H1 (cell line): ENCODE data around the gene RIN3. TPM values are rescaled to one million over a fixed set of nuclear protein-coding genes. Genes with fewer than 3 reads are reported as not detected.

Source experiments
- CTCF ChIA-PET: fragments of 300-600 bp; sonication (Branson Sonifier 250); formaldehyde crosslinking; loops from one replicate; lab custom pipeline; 2021; ENCODE audit not compliant: partially characterized antibody; lab: Charles Lee
- POLR2A ChIA-PET: fragments of 300-600 bp; sonication (Branson Sonifier 250); formaldehyde crosslinking; loops from one replicate; lab custom pipeline; 2021; ENCODE audit warnings: inconsistent platforms; ENCODE audit not compliant: partially characterized antibody; lab: Charles Lee
- DNase-seq, 2 experiments: peaks; one replicate each; pipeline versions ENCODE4 v3.0.0 to v3.0.0-alpha.2; 2010 to 2022; ENCODE audit warnings: low spot score in 2 of 2, low read depth in 1 of 2, mixed read lengths in 1 of 2
- FAIRE-seq: peaks from 2 replicates; lab custom pipeline; 2011; peaks lifted over from hg19 to GRCh38; lab: Jason Lieb, UNC
- H2AFZ ChIP-seq: 2 replicates; pipeline ENCODE4 v1.8.1; 2012; ENCODE audit warnings: low read length, inconsistent platforms
- H2AK5ac ChIP-seq: 2 replicates; pipeline ENCODE4 v1.6.1; 2013; ENCODE audit warnings: low read depth, low read length
- H2BK120ac ChIP-seq: replicated peaks from 2 replicates; pipeline ENCODE3; 2013; ENCODE audit warnings: low read depth, low read length, inconsistent platforms
- H2BK12ac ChIP-seq: 2 replicates; pipeline ENCODE4 v1.6.1; 2013; ENCODE audit warnings: low read depth, low read length
- H2BK15ac ChIP-seq: 2 replicates; pipeline ENCODE4 v1.6.1; 2013; ENCODE audit warnings: low read length
- H2BK20ac ChIP-seq: 2 replicates; pipeline ENCODE4 v1.6.1; 2013; ENCODE audit warnings: low read length
- H2BK5ac ChIP-seq: 2 replicates; pipeline ENCODE4 v1.6.1; 2013; ENCODE audit warnings: low read depth, low read length
- H3K14ac ChIP-seq: 2 replicates; pipeline ENCODE4 v1.6.1; 2013; ENCODE audit warnings: inconsistent platforms; ENCODE audit not compliant: insufficient read length
- H3K18ac ChIP-seq: 2 replicates; pipeline ENCODE4 v1.6.1; 2013; ENCODE audit warnings: low read length; ENCODE audit errors: extremely low read depth
- H3K23ac ChIP-seq: 2 replicates; pipeline ENCODE4 v1.6.1; 2013; ENCODE audit warnings: inconsistent platforms; ENCODE audit not compliant: insufficient read length
- H3K23me2 ChIP-seq: 2 replicates; pipeline ENCODE4 v1.6.1; 2013; ENCODE audit warnings: low read depth, low read length
- H3K27ac ChIP-seq: 2 replicates; pipeline ENCODE4 v1.6.1; 2011; ENCODE audit warnings: low read depth, low read length, inconsistent platforms
- H3K27me3 ChIP-seq, 4 experiments: replicated peaks in 1 of 4; 1 replicate in 1 of 4; 2 replicates in 3 of 4; pipeline versions ENCODE4 v1.6.1 to v1.8.1; 2011 to 2013; ENCODE audit warnings: low read length in 3 of 4, mild to moderate bottlenecking in 3 of 4, inconsistent platforms in 2 of 4, mixed read lengths in 2 of 4, moderate library complexity in 1 of 4; ENCODE audit not compliant: control insufficient read depth in 3 of 4, insufficient read depth in 3 of 4; ENCODE audit errors: extremely low read depth in 1 of 4
- H3K36me3 ChIP-seq, 4 experiments: 2 replicates each; pipeline versions ENCODE4 v1.6.1 to v1.8.1; 2011 to 2013; ENCODE audit warnings: mild to moderate bottlenecking in 4 of 4, low read length in 3 of 4, moderate library complexity in 2 of 4, control low read depth in 1 of 4, inconsistent platforms in 1 of 4; ENCODE audit not compliant: insufficient read depth in 4 of 4, control insufficient read depth in 2 of 4
- H3K4ac ChIP-seq: replicated peaks from 2 replicates; pipeline ENCODE3; 2013; ENCODE audit warnings: low read length, low read depth, mixed read lengths, inconsistent platforms; ENCODE audit not compliant: insufficient read length
- H3K4me1 ChIP-seq, 4 experiments: replicated peaks in 1 of 4; 1 replicate in 1 of 4; 2 replicates in 3 of 4; pipeline versions ENCODE4 v1.6.1 to v1.8.1; 2011 to 2013; ENCODE audit warnings: low read length in 3 of 4, inconsistent platforms in 2 of 4, mixed read lengths in 1 of 4; ENCODE audit not compliant: insufficient read depth in 4 of 4, control insufficient read depth in 3 of 4
- H3K4me2 ChIP-seq, 2 experiments: 2 replicates each; pipeline versions ENCODE4 v1.6.1 to v1.8.1; 2011 to 2013; ENCODE audit warnings: low read depth in 2 of 2, low read length in 2 of 2, control low read depth in 1 of 2, inconsistent platforms in 1 of 2, mild to moderate bottlenecking in 1 of 2; ENCODE audit not compliant: insufficient read depth in 1 of 2
- H3K4me3 ChIP-seq, 4 experiments: fragments of 200-600, 300-600 bp in 1 of 4; sonication (generic), shearing (Covaris generic), sonication (Bioruptor Twin) in 1 of 4; 2 replicates each; pipeline versions ENCODE4 v1.5.1 to v1.8.1; 2011 to 2016; ENCODE audit warnings: low read length in 4 of 4, low read depth in 3 of 4, control low read depth in 2 of 4, inconsistent platforms in 2 of 4, mild to moderate bottlenecking in 2 of 4, mixed read lengths in 1 of 4, moderate library complexity in 1 of 4; ENCODE audit not compliant: insufficient read depth in 2 of 4; ENCODE audit errors: extremely low read depth in 1 of 4
- H3K56ac ChIP-seq: replicated peaks from 2 replicates; pipeline ENCODE3; 2013; ENCODE audit warnings: low read depth, mild to moderate bottlenecking, mixed read lengths, low read length, inconsistent platforms; ENCODE audit not compliant: insufficient read length
- H3K79me1 ChIP-seq: 2 replicates; pipeline ENCODE4 v1.6.1; 2013; ENCODE audit warnings: low read depth, low read length, control low read depth
- H3K79me2 ChIP-seq, 2 experiments: 2 replicates each; pipeline versions ENCODE4 v1.6.1 to v1.8.1; 2012 to 2013; ENCODE audit warnings: low read length in 2 of 2, mild to moderate bottlenecking in 2 of 2, inconsistent platforms in 1 of 2; ENCODE audit not compliant: insufficient read depth in 2 of 2, control insufficient read depth in 1 of 2
- H3K9ac ChIP-seq, 4 experiments: replicated peaks in 1 of 4; 1 replicate in 1 of 4; 2 replicates in 3 of 4; pipeline versions ENCODE4 v1.6.1 to v1.8.1; 2011 to 2013; ENCODE audit warnings: low read depth in 3 of 4, low read length in 3 of 4, control low read depth in 2 of 4, mild to moderate bottlenecking in 2 of 4, moderate library complexity in 2 of 4, inconsistent platforms in 1 of 4; ENCODE audit errors: extremely low read depth in 1 of 4
- H3K9me3 ChIP-seq, 2 experiments: 2 replicates each; pipeline versions ENCODE4 v1.6.1 to v1.8.1; 2012 to 2013; ENCODE audit warnings: mild to moderate bottlenecking in 2 of 2, moderate library complexity in 2 of 2, control low read depth in 1 of 2, inconsistent platforms in 1 of 2, low read depth in 1 of 2, low read length in 1 of 2, mixed read lengths in 1 of 2; ENCODE audit not compliant: insufficient read depth in 2 of 2
- H4K20me1 ChIP-seq, 2 experiments: replicated peaks in 1 of 2; 2 replicates each; pipeline versions ENCODE3 to v1.8.1; 2011 to 2013; ENCODE audit warnings: inconsistent platforms in 2 of 2, low read length in 2 of 2, mild to moderate bottlenecking in 1 of 2; ENCODE audit not compliant: insufficient read depth in 2 of 2, control insufficient read depth in 1 of 2
- H4K5ac ChIP-seq: 2 replicates; pipeline ENCODE4 v1.6.1; 2013; ENCODE audit warnings: low read length, low read depth, mixed read lengths, inconsistent platforms; ENCODE audit not compliant: insufficient read length
- H4K8ac ChIP-seq: 2 replicates; pipeline ENCODE4 v1.8.0; 2013; ENCODE audit warnings: mild to moderate bottlenecking, moderate library complexity, low read length, inconsistent platforms; ENCODE audit not compliant: insufficient read depth; ENCODE audit errors: extremely low read depth
- H4K91ac ChIP-seq: replicated peaks from 2 replicates; pipeline ENCODE3; 2013; ENCODE audit warnings: low read length, mixed read lengths, inconsistent platforms; ENCODE audit not compliant: insufficient read length
- BRCA1 ChIP-seq: IDR thresholded peaks from 2 replicates; pipeline ENCODE4 v1.6.1; 2012; ENCODE audit warnings: low read depth, low read length, improper control_type of control experiment
- NANOG ChIP-seq: IDR thresholded peaks from 2 replicates; pipeline ENCODE4 v1.6.1; 2011; ENCODE audit warnings: low read length, low read depth, mild to moderate bottlenecking, inconsistent platforms; ENCODE audit not compliant: insufficient read depth, poor library complexity, severe bottlenecking
- WGBS, 2 experiments: shearing (Covaris generic) in 1 of 2; methylation state at CpG; one replicate each; pipeline versions ENCODE4 v1.1.6 to v1.1.7; 2013 to 2015; ENCODE audit warnings: low lambda C conversion rate in 2 of 2, mixed read lengths in 2 of 2, inconsistent platforms in 1 of 2, low coverage in 1 of 2, missing lambda C conversion rate in 1 of 2; ENCODE audit not compliant: insufficient replicate concordance in 2 of 2, insufficient coverage in 1 of 2, insufficient read length in 1 of 2; ENCODE audit errors: extremely low coverage in 1 of 2, missing lambda C conversion rate in 1 of 2; 5-methylcytosine and 5-hydroxymethylcytosine counted together
- polyA plus RNA-seq, 7 experiments: library from polyadenylated mRNA; depleted of rRNA in 3 of 7; stranded (reverse) in 5 of 7; unstranded in 2 of 7; fragments of >200 nt in 5 of 7; fragments of 200-250 nt in 2 of 7; gene quantifications; 1 replicate in 5 of 7; 2 replicates in 1 of 7; 4 replicates in 1 of 7; pipeline versions ENCODE4 v1.2.1 to v1.2.3, GENCODE V29; 2011 to 2013; ENCODE audit warnings: missing spikeins in 2 of 7, mixed read lengths in 2 of 7
- total RNA-seq: library from RNA; stranded (reverse); fragmentation: NEBNext Ultra II Directional; extraction: Animal tissue kit (Norgen Biotek cat#: 25700); gene quantifications from 2 replicates; pipeline ENCODE4 v1.2.1, GENCODE V29; 2021

Gene RIN3
- total and polyA plus RNA-seq, 2 of the 8 experiments (the other 6 are each of a cell fraction or from before 2014, with no cell fraction given): 0.59 to 1.5 TPM

DNA sequence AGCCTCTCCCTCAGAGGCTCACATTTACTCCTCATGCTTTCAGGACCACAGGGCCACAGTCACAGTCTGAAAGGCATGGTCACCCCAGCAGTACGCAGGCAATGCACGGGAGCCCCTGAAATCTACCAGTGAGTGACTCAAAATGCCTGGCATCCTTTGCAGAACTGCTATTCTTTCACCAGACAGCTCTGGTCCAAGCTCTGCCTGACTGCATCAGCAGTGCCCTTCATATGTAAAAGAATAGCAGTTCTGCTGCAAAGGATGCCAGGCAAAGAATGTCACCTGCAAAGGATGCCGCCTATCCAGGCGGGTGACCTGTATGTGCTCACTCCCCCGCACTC, 196.4 kb downstream of the RIN3 start:
- no peak overlapping the region for H3K4me2 ChIP-seq
- no peak overlapping the region for H4K5ac ChIP-seq
- H3K9ac ChIP-seq: no peak overlapping the region
- peaks cover 0 to 26% (median 2%) of the 10 kb centered on the region in 4 experiments; a peak in 5 of 8 replicates for H3K36me3 ChIP-seq
- no peaks in the 10 kb centered on the region for H3K79me2 ChIP-seq
- no peak overlapping the region for H4K8ac ChIP-seq
- no peak overlapping the region for H3K4ac ChIP-seq
- H2BK12ac ChIP-seq: no peak overlapping the region
- H2BK15ac ChIP-seq: no peak overlapping the region
- H2AK5ac ChIP-seq: no peak overlapping the region
- no peak overlapping the region for H2AFZ ChIP-seq
- CTCF ChIA-PET: interaction anchor here (1.4 to 3.0 kb wide), 3 partner anchors 22 to 74 kb away, joined by 5 to 8 read pairs (median 6); no protein-coding TSS in a partner anchor
- no peak for DNase-seq
- no peak overlapping the region for H2BK5ac ChIP-seq
- POLR2A ChIA-PET: no interaction called here
- 92% methylated on average over 5 of the region's 5 CpGs; no CpG with 5 or more reads in 1 of the 2 experiments for WGBS, 2 experiments
- no peaks in the 10 kb centered on the region for H3K9me3 ChIP-seq
- H3K79me1 ChIP-seq: no peaks in the 10 kb centered on the region
- H2BK120ac ChIP-seq: no peak overlapping the region
- H3K4me1 ChIP-seq: peaks cover 0 to 3% (median 0%) of the 10 kb centered on the region in 4 experiments; a peak in 1 of 7 replicates
- H3K4me3 ChIP-seq: no peak overlapping the region
- FAIRE-seq: no peak
- H3K56ac ChIP-seq: no peak overlapping the region
- H3K23me2 ChIP-seq: no peaks in the 10 kb centered on the region
- no peak overlapping the region for H3K18ac ChIP-seq
- H2BK20ac ChIP-seq: no peak overlapping the region
- H4K20me1 ChIP-seq: no peaks in the 10 kb centered on the region
- no peak overlapping the region for H3K23ac ChIP-seq
- H3K27me3 ChIP-seq: no peaks in the 10 kb centered on the region
- no peak overlapping the region for H3K27ac ChIP-seq
- no peak overlapping the region for H3K14ac ChIP-seq
- no peak overlapping the region for H4K91ac ChIP-seq
- TF ChIP-seq NANOG (no peak), BRCA1 (no peak)
